Endothelial cell of umbilical vein (primary cell): ENCODE measurements around the gene CD58.
"Not testable (repeated sequence)": the region's sequence is repeated elsewhere in the genome, so short reads cannot be mapped to it uniquely, and the experiment has no call there.

Experiments used
- CTCF ChIP-seq, 2 donors: IDR thresholded peaks; 1 replicate in 1 of 2; 2 replicates in 1 of 2; pipeline ENCODE4 v1.5.1; 2011; ENCODE audit warnings: low read length in 2 of 2, mild to moderate bottlenecking in 2 of 2, moderate library complexity in 2 of 2, control low read depth in 1 of 2, inconsistent platforms in 1 of 2, low read depth in 1 of 2; ENCODE audit not compliant: insufficient read depth in 1 of 2; ENCODE audit errors: extremely low read depth in 1 of 2
- EZH2 ChIP-seq: IDR thresholded peaks from 2 replicates; pipeline ENCODE4 v1.6.1; 2012; ENCODE audit warnings: borderline replicate concordance, low read depth, mild to moderate bottlenecking, moderate library complexity, low read length, inconsistent platforms; ENCODE audit not compliant: severe bottlenecking
- GATA2 ChIP-seq: IDR thresholded peaks from 2 replicates; pipeline ENCODE4 v1.7.0; 2011; ENCODE audit warnings: low read depth, mild to moderate bottlenecking, moderate library complexity, mixed read lengths, low read length; ENCODE audit not compliant: insufficient read length, insufficient read depth
- POLR2A ChIP-seq: IDR thresholded peaks from 2 replicates; pipeline ENCODE4 v1.6.1; 2012; ENCODE audit warnings: low read depth, mild to moderate bottlenecking, control low read depth, low read length

GRCh38 chr1:116603646-116604045 is 32.8 kb upstream of the CD58 start:
- not testable (repeated sequence) for TF ChIP-seq CTCF (IDR thresholded peaks at IDR 0.05; ENCODE audit: extremely low read depth in 1 of 2, insufficient read depth in 1 of 2, low read depth in 1 of 2, low read length in 2 of 2); POLR2A; GATA2; EZH2
